ENCODE results near the gene BSN.

BSN gene

GRCh38 chr3:49634736-49635135 lies 80.5 kb downstream of the BSN start:
- DNase-seq: no peak

- no peak for DNase-seq
These were observed 82.8 kb downstream of the BSN start for GRCh38 chr3:49636883-49637609.

GRCh38 chr3:49638445-49638844 lies 84.2 kb downstream of the BSN start:
- DNase-seq: no peak

DNA sequence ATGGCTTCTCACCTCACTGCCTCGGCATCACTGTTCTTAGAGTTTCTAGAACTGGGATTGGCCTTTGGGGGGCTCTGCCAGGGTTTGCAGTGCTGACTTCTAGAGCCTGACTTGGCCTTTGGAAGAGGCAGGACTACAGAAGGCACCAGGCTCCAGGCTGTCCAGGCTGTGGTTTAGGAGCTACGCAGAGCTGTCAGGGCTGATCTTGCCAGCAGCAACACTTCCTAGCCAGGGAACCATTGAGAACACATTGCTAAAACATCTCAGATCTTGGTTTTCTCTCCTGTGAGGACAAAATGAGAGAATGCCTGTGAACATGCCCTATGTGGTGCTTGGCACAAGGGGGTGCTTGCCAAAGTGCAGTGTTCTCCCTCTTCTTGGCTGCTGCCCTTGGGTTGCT lies 85.3 kb downstream of the BSN start:
- DNase-seq: no peak

DNA sequence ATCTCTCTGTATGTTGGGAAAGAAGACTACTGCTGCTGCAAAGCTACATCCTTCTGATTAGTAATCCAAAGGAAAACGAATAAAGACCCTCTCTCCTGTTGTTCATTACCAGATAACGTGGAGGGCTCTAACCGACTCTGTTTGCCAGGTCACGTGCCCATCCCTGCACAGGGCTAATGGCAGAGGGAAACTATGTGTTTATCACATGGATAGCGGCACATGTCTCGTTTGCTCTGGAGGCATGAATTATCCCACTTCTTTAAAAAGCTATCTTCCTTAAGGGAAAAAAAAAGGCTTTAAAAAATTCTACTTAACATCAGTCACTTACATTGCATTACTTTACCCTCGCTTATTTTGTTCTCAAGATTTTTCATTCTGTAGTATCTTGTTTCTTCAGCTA lies 87.0 kb downstream of the BSN start:
- DNase-seq: no peak

DNA sequence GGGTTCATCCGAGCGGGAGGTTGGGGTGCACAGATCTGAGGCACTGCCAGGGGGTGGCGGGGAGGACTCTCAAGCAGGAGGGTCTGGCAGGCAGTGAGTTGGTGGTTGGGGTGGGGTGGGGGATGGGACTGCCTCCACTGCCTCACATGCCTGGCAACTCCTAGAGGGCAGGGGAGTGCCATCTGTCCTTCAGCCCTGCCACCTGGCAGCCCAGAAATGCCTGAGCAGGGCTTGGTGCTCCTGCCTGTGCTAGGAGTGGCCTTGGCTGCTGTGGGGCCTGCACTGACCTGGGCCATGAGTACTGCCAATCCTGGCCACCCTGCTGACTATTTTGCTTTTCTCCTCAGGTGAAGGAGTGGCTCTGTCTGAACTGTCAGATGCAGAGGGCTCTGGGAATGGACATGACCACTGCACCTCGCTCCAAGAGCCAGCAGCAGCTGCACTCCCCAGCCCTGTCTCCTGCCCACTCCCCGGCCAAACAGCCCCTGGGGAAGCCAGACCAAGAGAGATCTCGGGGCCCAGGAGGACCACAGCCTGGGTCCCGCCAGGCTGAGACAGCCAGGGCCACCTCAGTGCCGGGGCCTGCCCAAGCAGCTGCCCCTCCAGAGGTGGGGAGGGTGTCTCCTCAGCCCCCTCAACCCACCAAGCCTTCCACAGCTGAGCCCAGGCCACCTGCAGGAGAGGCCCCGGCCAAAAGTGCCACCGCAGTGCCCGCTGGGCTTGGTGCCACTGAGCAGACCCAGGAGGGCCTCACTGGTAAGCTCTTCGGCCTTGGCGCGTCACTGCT lies 87.8 kb downstream of the BSN start:
- DNase-seq: no peak

DNA sequence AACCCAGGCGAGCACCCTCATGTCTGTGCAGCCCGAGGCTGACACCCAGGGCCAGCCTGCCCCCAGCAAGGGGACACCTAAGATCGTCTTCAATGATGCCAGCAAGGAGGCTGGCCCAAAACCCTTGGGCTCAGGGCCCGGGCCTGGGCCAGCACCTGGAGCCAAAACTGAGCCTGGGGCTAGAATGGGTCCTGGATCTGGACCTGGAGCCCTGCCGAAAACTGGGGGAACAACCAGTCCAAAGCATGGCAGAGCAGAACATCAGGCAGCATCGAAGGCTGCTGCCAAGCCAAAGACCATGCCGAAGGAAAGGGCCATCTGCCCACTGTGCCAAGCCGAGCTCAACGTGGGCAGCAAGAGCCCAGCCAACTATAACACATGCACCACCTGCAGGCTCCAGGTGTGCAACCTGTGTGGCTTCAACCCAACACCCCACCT lies 88.5 kb downstream of the BSN start:
- no peak for DNase-seq

DNA sequence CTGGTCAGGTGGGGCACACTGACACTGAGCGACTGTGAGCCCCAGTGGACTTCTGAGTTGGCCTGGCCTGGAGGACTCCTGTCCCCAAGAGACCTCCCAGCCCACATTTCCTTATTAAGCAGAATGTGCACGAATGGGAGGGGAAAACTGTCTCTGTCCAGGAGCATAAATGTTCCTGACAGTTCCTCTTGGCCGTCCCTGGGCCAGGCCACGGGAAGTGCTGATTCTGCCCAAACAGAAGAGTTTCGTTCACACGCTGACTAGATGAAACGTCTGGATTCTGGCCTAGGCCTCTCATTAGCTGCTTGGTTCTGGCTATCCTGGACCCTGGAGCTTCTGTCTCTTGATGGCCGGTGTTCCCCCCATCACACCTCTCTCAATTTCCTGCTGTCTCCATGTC lies 90.4 kb downstream of the BSN start:
- DNase-seq: no peak

GRCh38 chr3:49646236-49646635 lies 92.0 kb downstream of the BSN start:
- DNase-seq: no peak

GRCh38 chr3:49647741-49648140 lies 93.5 kb downstream of the BSN start:
- DNase-seq: no peak

GRCh38 chr3:49648354-49649019 lies 94.2 kb downstream of the BSN start:
- no peak for DNase-seq

DNA sequence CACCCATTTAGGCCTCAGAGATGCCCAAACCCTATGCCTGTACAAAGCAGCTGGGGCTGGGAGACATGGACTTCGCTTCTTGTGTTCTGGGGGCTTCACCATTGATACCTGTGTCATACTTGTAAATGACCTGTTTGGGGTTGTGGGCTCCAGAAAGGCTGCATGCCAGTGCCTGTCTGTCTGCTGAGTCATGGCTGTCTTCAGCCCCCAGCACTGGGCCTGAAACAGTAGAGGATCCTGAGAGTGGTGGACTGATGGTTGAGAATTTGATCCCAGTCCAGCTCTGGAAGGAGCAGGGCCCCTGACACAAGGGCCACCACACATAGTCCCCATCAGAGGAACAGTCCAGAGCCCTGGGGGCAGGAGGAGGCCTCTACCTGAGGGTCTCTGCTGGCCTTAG lies 95.3 kb downstream of the BSN start:
- DNase-seq: no peak

DNA sequence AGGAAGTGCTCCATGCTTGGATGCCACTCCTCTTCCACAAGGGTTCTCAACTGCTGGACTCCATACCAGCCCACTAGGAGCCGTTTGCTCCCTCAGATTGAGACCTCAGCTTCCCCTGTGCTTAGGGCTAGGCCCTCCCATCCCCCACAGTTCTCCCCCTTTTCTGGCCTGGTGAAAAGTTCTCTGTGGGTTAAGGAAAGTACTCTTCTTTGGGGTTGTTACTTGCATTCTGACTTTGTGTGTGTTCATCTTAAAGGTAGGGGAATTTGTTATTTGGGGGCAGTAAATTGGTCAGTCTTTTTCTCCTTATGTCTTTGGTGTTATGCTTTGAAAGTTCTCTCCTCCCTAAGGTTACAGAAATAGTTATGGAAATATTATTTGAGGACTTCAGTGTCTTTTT lies 95.9 kb downstream of the BSN start:
- no peak for DNase-seq

GRCh38 chr3:49650637-49651036 lies 96.4 kb downstream of the BSN start:
- DNase-seq: no peak

DNA sequence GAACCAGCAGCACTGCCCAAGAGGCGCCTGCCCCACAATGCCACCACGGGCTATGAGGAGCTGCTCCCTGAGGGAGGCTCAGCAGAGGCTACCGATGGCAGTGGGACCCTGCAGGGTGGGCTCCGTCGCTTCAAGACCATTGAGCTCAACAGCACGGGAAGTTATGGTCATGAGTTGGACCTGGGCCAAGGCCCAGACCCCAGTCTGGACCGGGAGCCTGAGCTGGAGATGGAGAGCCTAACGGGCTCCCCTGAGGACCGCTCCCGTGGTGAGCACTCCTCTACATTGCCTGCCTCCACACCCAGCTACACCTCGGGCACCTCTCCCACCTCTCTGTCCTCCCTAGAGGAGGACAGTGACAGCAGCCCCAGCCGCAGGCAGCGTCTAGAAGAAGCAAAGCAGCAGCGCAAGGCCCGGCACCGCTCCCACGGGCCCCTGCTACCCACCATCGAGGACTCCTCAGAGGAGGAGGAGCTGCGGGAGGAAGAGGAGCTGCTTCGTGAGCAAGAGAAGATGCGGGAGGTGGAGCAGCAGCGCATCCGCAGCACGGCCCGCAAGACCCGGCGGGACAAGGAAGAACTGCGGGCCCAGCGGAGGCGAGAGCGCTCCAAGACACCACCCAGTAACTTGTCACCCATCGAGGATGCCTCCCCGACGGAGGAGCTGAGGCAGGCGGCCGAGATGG lies 98.1 kb downstream of the BSN start:
- DNase-seq: no peak

- DNase-seq: no peak
These were observed 98.7 kb downstream of the BSN start for GRCh38 chr3:49652903-49653415.

DNA sequence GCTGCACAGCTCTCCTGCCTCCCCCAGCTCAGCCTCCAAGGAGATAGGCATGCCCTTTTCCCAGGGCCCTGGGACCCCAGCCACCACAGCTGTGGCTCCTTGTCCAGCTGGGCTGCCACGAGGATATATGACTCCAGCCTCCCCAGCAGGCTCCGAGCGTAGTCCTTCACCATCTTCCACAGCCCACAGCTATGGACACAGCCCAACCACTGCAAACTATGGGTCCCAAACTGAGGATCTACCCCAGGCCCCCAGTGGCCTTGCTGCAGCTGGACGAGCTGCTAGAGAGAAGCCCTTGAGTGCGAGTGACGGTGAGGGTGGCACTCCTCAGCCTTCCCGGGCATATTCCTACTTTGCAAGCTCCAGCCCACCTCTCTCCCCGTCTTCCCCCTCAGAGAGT lies 99.3 kb downstream of the BSN start:
- DNase-seq: no peak

- no peak for DNase-seq
These were observed 100.0 kb downstream of the BSN start for GRCh38 chr3:49654176-49654825.

DNA sequence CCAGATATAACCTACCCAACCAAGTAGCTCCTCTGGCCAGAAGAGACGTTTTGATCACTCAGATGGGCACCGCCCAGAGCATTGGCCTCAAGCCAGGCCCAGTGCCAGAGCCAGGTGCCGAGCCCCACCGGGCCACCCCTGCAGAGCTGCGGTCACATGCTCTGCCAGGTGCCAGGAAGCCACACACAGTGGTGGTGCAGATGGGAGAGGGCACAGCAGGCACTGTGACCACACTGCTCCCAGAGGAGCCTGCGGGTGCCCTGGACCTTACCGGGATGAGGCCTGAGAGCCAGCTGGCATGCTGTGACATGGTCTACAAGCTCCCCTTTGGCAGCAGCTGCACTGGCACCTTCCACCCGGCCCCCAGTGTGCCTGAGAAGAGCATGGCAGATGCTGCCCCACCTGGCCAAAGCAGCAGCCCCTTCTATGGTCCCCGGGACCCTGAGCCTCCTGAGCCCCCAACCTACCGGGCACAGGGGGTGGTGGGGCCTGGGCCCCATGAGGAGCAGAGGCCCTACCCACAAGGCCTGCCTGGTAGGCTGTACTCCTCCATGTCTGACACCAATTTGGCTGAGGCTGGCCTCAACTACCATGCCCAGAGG lies 100.8 kb downstream of the BSN start:
- DNase-seq: no peak

DNA sequence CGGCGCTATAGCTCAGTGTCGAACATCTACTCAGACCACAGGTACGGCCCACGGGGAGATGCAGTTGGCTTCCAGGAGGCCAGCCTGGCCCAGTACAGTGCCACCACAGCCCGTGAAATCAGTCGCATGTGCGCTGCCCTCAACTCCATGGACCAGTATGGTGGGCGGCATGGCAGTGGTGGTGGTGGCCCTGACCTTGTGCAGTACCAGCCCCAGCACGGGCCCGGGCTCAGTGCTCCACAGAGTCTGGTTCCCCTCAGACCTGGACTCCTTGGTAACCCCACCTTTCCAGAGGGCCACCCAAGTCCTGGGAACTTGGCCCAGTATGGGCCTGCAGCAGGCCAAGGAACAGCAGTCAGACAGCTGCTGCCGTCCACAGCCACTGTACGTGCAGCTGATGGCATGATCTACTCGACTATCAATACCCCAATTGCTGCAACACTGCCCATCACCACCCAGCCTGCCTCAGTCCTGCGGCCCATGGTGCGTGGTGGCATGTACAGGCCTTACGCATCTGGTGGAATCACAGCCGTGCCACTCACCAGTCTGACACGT lies 101.5 kb downstream of the BSN start:
- DNase-seq: no peak

DNA sequence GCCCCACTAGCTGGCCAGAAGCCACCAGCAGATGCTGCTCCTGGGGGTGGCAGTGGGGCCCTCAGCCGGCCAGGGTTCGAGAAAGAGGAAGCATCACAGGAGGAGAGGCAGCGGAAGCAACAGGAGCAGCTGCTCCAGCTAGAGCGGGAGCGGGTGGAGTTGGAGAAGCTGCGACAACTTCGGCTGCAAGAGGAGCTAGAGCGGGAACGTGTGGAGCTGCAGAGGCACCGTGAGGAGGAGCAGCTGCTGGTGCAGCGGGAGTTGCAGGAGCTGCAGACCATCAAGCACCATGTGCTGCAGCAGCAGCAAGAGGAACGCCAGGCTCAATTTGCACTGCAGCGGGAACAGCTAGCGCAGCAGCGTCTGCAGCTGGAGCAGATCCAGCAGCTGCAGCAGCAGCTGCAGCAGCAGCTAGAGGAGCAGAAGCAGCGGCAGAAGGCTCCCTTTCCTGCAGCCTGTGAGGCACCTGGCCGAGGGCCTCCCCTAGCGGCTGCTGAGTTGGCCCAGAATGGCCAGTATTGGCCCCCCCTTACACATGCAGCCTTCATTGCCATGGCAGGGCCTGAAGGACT lies 102.3 kb downstream of the BSN start:
- no peak for DNase-seq

All from NCI-H1930 (cell line).